Astrocyte of the hippocampus (primary cell): ENCODE data around the gene PWP1.

Experiments used
- DNase-seq: peaks from one replicate; pipeline ENCODE4 v3.0.0; 2011; ENCODE audit warnings: low read depth, low spot score

Gene PWP1

DNA sequence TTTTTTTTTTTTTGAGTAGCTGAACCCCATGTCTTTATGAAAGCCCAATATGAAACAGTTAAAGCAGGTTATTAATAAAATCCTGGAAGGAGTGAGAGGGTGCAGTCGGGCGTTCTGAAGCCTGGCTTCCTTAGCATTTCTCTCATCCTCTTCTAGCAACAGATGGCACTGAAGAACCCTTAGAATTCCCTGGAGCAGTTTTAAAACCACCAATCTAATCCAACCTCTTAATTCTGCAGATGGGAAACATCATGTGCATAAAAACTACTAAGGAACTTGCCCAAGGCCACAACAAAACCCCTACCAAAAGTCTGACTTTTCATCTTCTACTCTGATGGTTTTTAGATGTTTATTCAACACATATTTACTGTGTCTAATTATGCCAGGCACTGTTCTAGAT is 50.2 kb downstream of the PWP1 start:
- DNase-seq, result no peak

DNA sequence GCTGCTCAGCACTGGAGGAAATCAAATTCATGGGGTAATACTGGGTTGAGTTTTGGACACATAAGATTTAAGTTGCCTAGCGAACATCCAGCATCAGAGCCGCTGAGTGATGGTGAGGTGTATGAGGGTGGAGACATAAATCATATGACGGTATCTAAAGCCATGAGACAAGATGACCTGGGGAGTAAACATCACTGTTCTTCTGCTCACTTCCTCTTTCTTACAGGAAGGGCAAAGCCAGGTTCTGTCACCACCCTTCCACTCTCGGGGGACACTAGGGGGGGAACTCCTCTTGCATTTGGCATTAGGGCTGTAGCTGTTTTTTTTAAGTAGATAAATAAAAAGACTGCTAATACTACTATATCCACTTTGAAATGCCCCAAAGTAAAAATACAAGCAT is 51.3 kb downstream of the PWP1 start:
- no peak for DNase-seq

DNA sequence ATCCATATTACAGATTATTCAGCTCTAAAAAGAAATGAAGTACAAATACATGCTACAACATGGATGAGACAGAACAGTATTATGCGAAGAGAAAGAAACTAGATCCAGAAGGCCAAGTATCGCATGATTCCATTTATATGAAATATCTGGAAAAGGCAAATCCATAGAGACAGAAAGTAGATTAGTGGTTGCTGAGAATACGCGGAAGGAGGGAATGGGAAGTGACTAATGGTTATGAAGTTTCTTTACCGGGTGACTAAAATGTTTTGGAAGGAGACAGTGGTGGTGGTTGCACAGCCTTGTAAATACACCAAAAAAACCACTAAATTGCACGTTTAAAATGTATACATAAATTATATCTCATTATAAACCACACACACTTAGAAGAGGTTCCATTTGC is 62.9 kb downstream of the PWP1 start:
- peak; percentile 51 for DNase-seq

DNA sequence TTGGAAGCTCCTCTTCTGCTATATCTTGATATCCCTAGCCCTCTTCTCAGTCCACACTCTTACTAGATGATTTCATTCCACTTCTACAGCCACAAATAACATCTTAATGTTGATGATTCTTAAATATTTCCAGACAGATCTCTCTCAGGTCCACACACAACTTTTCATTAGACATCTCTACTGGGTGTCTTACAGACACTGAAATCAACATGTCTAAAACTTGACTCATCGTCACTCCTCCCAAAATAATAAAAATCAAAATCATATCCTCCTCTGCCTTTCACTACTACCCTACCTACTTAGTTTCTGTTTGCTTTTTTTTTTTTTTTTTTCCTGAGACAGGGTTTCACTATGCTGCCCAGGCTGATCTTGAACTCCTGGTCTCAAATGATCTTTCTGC is 63.5 kb downstream of the PWP1 start:
- DNase-seq, result no peak

DNA sequence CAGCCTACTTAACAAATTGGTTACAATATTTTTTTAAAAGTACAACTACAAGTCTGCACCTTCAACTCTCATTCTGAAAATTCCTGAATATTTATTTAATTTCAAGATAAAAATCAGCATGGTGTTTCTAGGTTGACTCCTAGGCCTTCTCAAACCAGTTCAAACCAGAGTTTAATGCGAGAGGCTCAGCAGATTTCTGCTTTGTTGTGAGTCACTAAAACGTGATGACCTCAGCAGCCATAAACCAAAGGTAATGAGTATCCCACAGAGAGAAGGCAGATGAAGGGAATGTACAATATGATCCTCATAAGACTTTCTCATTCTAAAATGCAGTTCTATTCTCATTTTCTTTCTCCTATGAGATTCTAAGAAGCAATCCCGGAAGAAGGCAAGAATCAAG is 73.8 kb downstream of the PWP1 start:
- DNase-seq, result peak; percentile 85

DNA sequence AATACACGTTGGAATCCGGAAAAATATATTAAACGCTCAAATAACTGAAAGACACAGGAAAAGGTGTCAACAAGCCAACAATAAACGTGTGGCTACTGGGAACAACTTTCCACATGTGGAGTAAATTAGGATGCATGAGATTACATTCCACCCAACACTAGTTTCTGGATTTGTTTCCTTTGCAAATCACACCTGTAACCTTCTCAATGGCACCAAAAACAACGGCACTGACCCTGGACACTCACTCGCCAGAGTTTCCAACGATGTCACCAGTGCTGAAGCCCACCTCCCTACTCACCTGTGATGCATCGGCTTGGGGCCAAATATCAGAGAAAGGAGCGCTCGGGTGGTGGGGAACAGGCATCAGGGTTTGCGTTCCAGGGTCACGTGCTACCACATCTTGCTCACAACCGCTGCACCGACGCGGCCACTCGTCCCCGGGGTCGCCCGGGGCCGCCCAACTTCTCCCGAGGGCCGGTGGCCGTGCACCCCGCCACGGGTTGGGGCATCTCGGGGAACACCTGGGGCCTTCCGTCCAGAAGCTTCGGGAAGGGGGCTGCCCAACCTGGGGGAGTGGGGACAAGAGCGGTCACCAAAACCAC is 74.7 kb downstream of the PWP1 start:
- DNase-seq, result peak; percentile 45

DNA sequence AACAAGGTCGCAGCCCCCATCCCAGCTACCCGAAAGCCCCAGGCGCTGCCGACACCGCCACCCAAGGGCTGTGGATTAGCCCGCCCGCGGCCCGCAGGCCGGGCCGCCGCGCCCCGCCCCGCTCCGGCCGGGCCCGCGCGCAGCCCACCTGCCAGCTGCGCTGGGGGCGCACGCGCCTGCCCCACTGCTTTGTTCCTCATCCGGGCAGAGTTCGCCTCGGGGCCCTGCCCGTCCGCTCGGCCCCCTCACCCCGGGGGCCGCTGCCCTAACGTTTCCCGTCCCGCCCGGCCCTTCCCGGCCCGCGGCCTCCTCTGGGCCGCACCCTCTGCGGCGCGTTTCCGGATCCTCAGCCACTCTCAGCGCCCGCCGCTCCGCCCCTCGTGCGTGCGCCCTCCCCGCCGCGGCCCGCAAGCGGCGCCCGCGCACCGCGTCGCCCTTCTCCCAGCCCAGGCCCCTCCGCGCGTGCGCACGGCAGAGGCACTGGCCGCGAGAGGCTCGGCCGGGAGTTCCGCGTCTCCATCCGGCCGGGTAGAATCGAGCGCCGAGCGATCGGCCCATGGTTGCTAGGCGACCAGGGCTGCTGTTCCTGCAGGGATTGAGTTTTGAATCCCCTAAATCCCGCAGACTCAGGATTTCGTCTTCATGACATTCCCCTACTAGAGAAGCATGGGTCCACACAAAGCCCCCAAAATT is 75.4 kb downstream of the PWP1 start, which contains the start of gene PRDM4:
TSS of gene PRDM4 (minus strand) at position 329 of the 693 bp plus-strand sequence. CDS start 622 bp downstream, outside the sequence.
- peak; percentile 99 for DNase-seq

DNA sequence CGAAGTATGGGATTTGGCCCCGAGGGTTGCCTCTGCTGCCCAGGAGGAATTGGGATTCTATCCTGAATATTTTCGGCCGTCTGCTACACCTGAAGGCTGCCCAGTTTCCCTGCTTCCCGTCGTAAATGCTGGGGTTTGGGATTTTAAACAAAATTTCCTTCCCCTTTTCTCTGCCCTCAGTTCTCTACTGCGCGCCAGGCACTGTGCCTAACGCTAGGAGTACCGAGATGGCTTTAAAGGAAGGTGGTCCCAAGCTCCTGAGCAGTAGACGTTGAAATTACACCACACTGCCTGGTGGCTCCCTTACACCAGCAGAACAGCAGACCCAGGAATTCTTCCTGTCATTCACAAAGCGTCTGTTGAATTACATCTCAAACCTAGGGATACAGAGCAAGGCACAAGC is 75.9 kb downstream of the PWP1 start:
- no peak for DNase-seq
